GM19025 (cell line): ENCODE measurements around the gene FGF13.

ENCODE experiments used
- ATAC-seq: cut with Tn5 transposase; IDR thresholded peaks from one replicate; pipeline ENCODE4 v1.9.1; 2021; ENCODE audit warnings: mild to moderate bottlenecking, low read depth, moderate library complexity; ENCODE audit not compliant: unreplicated experiment

Gene FGF13

DNA sequence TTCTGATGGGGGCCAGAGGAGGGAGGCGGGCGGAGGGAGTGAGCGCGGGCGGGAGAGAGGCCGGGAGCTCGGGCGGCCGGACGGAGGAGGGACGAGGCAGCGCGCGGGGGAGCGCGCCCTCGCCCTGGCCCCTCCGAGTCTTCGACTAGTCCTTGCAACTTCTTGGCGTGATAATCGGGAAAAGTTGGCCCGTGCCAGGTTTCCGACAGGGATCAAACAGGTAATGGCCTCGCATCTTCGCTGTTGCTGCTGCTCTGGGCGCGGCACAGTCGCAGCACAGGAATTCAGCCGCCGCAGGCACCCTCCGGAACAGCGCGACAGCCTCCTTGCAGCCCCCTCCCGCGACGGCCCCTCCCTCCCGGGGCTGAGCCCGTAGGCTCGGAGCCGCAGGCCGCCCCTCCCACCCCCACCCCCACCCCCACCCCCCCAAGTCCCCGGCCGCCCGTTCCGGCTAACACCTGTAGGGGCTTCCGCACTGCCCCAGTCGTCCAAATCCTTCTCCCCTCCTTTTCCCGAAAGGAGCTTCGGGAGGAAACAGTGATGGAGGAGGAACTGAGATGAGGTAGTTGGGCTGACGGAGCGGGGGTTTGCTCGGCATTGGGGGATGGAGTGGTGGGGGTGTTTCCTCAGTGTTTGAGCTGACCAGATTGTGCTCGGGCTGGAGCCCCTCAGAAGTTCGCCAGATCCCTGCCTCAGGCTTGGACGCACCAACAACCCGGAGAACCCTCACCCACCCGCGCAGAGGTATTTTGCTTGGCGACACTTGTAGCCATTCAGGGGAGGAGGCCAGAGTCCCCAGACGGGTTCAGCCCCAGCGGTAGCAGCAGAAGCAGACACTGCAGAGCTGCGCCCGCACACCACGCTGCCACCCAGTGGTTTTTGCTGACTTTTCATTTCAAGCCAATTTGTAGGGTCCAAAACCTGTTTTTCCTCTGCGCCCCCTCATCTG lies at the start of gene FGF13:
Gene FGF13, minus strand, starts transcription at position 319 of the 949 bp plus-strand sequence. CDS start 714 bp downstream, outside the sequence.
- no peak for ATAC-seq

DNA sequence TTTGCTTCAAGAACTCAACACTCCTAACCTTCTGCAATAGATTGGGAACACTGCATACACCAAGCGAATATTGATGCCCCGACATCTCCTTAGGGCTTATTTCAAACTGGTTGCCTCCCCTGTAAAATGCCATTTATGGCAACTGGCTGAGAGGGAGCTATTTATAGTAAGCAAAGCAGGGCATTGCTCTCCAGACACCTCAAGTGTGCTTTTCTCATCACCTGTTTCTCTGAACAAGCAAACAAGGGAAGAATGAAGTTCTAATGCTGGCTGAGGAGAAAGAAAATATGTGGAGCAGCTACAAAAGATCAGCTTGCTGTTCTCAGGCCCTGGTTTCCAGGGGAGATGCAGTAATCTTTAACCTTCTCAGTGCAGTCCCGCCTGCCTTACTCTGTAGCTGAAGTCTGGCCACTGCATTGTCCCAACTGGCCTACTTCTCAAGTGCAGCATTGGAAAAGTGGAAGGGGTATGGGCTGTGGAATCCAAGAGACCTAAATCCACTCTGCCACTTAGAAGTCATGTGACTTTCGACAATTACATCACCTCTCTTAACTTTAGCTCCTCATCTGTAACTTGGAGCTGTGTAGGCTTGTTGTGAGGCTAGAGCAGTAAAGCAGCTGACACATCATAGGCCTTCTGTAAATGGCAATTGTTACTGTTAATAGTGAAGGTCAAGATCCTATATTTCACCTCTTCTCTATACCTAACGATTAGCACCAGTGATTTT lies 47.9 kb upstream of the FGF13 start:
- ATAC-seq: no peak

DNA sequence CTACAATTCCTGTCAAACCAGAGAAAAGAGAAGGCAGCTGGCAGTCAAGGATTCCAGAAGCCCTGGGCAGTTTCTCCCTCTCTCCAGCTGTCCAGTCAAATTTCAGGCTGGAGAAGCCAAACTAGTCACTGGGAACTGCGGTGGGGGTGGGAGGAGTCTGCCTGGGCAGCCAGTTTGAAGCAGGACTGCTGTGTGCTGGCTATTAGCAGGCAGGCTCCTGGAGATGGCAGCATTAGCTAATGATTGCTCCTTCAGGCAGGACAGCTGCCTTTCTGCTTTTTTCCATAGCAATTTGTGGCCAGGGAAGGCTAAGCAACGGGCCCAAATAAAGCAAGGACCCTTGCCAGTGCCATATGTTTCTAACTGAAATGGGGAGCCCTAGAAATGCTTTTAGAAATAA lies 44.7 kb upstream of the FGF13 start:
- ATAC-seq: no peak

DNA sequence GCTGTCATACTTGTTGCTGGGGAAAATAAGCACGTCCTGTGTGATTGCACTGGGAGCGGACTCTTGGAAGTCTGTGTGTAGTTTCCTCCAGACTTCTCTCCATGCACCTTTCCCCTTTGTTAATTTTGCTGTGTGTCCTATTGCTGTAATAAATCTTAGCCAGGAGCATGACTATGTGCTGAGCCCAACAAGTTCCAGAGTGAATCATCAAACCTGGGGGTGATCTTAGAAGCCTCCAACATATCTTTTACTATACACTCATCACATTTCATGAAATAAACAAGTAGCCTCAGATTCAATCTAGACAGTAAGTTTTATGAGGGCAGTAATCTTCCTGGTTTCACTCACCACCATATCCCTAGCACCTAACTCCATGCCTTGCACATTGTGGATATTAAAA lies 43.3 kb upstream of the FGF13 start:
- no peak for ATAC-seq

DNA sequence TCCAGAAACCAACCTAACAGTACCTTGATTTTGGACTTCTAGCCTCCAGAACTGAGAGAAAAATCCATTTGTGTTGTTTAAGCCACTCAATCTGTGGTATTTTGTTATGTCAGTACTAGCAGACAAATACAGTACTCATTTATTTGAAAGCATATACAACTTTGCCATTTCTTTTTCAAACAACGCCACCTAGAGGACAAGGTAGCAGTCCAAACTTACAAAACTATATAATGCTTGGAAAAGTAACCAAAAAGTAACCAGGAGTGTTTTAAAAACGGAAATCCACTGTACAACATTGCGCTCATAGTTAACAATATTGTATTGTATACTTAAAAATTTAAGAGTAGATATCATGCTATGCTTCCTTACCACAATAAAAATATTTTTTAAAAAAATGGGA lies 37.0 kb upstream of the FGF13 start:
- no peak for ATAC-seq

DNA sequence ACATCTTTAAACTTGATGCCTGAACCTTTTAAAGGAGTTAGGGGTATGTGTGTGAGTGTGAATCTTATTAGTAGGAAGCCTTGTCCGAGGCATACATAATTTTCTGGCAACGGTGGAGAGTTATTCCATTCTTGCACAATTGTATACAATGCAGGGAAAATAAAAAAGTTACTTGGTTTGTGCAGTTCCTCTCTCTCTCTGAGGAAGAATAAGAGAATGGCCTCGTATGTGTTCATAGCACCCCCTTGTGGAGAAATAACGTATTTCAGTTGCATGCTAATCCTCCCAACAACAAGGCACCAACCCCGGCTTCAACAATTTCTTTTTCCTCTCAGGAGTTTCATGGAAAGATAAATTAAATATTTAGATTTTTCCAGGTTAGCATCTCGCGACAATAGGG lies 33.7 kb upstream of the FGF13 start:
- ATAC-seq: no peak

DNA sequence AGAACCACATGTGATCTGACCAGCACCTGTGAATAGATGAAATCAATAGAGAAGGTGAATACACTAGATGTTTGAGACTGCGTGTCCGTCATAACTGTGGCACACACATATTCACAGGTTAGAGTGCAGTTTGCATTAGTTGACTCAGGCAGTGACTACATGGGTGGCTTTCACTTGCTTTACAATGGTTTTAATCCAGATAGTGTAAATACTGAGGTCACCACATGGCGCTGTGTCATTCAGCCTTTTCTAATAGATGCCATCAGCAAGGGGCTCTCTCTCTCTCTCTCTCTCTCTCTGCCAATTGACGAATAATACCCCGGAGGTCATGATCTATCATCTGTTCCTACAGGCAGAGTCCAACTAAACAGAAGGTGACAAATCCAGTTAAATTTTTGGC lies 30.7 kb upstream of the FGF13 start:
- no peak for ATAC-seq

DNA sequence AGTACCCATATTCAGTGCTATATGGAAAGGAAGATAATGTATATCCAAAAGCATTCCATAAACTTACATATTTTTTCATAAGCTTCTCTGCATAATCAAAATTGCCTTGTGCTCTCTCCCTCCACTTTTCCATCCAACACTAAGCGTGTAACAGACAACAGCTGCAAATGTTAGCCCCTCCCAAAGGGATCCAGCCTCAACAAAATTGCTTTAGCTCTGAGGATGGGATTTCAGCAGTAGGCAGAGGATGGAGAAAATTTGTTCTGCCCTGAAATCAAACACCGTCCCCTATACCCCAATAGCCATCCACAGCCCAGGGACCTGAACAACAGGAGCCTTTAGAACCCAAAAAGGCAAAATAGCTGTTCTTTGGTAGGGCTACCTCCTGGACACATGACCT lies 28.8 kb upstream of the FGF13 start:
- no peak for ATAC-seq

DNA sequence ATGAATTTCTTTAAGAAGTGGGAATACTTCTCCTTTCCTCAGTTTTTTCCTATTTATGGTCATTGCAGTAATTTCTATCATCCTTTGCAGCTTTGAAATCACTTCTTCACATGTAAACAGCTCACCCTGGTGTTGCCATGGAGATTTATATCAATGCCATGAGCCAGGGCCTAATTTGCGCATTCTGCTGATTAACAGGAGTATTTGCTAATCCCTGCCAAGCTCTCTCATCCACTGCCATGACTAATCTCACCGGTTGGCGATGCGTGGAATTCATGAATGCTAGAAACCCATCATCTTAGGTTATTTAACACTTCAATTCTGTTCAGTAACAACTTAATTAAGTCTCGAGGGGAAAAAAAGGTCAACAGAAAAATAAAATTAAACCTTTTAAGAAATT lies 11.8 kb upstream of the FGF13 start:
- ATAC-seq: no peak

DNA sequence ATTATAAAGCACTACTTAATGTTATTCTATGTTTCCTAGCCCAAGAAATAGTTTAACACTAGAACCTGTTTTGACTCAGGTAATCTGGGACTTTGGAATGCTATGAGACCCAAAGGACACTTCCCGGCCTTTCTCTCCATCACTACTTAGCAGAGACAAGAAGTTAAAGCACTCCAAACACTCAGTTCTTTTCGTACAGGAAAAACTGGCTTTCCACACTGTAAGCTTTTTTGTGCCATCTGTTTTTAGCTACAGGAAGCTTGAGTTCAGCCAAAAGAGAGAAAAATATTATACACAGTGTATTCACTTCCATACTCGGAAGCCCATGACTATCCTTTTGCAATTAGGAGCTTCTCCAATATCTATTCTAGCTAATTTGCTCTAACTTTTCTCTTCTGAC lies 7.9 kb upstream of the FGF13 start:
- no peak for ATAC-seq

DNA sequence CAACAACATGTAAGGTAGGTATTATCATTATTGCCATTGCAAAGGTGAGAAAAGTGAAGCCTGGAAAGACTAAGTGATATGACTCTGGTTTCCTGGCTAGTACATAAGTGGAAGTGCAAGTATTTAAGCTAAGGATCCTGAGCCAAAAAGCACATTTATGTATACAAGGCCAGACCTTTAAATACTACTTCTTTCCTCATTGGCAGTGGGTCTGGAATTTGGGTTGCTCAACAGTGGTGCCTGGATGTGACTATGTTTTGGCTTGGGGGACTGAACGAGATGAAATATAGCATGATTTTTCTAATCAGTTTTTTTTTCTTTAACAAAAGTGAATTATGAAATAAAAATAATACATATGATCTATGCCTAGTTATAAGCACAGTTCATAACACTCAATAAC lies 7.4 kb upstream of the FGF13 start:
- no peak for ATAC-seq

DNA sequence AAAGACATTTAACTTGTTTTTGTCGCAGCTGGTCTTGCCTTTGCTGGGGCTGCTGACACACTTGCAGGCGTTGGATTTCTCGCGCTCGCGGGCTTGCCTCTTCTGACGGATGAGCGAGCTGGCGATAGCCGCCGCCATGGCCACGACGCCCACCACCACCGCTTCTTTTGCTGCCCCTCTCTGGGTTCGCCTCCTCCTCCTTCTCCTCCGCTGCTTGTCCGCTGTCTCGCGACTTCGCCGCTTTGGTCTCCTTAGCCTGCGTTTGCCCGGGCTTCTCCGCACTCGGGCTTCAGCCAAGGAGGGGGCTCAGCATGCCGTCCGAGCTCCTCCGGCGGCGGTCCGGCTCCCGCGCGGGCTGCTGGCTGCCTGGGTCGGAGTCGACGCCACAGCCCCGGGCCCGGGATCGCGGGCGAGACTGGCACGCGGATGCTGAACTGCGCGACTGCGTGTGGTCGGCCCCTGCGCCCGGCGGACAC lies 613 bp downstream of the FGF13 start:
- ATAC-seq: no peak

DNA sequence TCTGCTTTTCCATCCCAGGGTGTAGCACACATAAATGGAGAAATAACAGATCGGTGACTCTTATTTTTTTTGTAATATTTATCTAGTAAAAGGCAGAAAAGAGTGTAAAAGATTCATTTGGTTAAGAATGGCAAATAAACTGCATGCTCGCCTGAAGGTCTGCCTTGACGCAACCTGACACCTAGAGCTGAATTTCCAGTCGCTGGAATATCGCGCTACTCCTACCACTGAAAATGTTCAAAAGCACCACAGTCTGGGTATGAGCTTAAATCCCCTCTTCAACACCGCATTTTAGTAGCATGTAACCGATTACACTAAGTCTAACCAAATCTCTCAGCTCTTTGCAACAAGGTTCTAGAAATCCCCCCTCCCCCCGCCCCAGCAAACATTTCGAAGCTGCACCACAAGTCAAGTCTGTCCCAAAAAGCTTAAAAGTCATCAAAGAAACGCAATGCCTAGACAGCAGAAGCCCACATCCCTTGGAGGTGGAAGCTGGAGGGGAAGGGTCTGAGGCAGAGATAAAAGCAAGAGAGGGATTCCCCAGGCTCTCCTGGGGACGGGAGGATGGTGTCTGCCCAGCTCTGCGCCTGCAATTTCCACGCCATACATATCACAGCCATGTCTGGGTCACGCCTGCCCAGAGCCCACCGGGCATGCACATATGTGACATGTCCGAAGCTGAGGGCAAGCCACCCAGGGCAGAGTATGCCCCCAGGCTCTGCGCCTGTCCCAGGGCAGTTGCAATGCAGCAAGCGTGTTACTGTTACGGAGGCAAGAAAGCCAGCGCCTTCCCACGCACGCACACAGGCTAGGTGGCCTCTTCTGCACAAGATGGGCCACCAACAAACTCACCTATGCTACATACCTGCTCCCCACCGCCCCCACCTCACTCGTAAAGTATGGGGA lies 1.4 kb downstream of the FGF13 start:
- ATAC-seq: no peak

DNA sequence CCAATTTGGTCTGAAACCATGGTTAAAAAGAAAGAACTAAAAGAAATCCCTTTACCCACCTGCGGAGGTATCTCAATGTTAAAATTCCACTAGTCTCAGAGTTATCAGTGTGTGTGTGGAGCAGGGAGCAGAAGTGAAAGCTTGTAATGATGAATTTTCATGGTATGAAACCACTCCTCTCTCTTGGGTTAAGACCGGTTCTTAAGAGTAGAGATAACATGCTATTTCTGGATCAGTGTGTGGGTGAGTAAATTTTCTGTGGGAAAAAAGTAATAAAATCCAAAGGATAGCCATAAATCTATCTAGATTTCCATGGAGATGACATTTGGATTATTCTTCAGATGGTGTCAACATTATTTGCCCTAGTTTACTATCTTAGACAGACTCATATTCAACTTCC lies 3.2 kb downstream of the FGF13 start:
- ATAC-seq: no peak

DNA sequence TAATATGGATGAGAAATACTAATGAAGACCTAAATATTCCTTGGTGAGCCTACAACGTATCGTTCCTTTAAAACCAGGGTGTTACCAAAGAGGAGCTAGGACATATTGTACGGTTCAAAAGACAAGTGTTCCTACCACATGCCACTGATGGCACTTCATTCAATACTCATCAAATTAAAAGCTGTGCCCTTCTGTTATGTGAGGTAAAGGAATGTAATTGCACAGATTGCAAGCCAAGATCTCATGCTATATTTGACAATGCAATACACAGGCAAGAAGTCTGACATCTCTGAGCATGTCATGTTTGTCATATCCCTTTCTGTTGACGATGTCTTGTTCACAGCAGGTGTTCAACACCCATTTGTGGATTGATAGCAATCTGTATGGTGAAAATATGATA lies 6.9 kb downstream of the FGF13 start:
- no peak for ATAC-seq

DNA sequence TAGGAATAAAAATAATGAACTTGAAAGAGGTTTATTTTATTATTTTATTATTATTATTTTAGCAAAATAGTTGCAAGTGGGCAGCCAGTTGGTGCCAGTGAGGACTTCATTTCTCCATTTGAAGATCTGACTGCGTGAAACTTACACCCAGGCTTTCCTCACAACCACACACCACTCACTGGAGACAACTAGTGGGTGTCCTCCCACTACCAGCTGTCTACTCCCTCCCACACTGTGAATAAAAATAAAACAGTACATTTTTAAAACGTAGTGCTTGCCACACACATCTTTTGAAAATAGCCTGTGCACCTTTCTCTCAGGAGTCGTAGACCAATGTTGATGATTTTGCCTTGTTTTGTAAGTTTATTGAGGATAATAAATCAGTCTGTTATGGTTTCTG lies 7.4 kb downstream of the FGF13 start:
- no peak for ATAC-seq

DNA sequence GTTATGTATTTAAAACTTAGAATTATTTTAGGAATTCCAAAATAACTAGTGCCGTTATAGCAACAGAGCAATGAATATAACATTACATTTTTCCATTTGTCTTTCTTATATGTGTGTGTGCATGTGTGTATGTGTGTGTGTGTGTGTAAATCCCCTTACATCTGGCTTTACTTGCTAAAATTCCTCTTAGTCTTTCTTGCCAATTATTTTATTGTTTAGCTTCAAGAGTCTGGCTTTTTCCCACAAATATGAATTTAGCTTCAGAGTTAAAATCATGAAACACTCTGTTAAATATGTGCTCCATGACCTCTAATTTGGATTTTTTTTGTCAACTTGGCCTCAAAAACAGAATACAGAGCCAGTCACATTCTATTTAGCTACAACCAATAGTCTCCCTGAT lies 18.9 kb downstream of the FGF13 start:
- ATAC-seq: no peak

DNA sequence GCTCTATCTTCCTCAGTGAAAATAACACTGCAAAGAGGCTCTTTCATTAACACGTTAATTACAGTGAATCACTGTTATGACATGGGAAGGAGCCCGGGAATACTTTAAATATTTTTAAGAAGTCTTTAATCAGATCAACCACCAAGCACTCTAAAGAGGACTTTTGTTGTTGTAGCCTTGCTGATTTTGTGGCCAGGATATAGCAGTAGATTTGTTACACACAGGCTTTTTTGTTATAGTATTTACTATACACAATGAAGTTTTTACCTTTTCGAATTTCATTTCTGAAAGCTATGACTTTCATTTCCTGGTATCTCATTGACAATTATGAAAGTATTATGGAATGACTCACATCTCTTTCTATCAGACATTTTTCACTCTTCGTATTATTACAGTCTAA lies 20.3 kb downstream of the FGF13 start:
- ATAC-seq: no peak

DNA sequence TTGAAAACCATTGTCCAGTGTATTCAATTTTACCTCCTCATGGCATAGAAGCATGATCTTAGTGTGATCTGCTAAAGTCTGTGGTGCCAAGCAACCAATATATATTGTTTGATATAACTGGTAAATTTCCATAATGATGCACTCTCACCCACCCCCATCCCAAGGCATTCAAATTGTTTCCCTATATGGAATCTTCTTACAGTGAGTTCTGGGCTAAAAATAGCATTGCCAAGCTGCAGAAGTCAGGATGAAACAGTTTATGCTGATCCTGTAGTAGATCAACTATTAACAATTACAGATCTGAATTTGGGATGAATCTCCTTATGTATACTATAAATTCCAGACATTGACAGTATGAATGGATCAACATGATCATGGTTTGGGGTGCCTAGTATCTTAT lies 20.9 kb downstream of the FGF13 start:
- no peak for ATAC-seq

DNA sequence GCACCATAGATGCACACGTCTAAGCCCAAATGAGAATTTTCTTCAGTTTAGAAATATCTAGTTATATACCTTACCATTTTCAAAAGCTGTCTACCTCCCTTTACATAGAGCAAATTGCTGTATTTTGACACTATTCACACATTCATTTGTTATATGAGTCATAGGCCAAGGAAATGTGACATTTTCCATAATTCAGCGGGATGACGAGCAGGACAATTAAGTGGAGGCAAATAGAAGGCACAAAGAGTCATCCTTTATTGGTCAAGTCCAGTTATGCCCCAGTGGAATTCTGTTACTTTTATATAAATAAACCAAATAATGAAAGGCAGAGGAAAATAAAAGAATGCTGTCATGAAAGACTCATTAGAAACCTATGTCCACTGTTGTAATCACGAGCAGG lies 27.9 kb downstream of the FGF13 start:
- ATAC-seq: no peak

DNA sequence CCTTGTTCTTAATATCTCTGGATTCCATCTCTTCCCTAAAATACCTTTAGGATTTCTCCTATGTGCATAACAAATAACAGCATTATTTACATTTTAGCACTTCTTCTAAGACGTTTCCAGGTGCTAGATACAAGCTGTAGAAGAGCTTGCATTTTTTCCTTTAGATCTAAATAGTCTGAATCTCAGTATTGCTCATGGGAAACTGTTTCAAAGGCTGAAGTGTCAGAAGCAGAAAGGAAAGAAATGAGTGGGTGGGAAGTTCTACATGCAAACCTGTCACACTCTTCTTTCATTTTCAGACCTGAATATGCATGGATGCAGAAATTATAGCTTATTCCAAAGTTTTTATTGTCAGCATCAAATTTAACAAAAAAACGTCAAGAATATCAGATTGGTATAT lies 41.8 kb downstream of the FGF13 start:
- ATAC-seq: no peak
